WTC11 (cell line): ENCODE data around the gene INSC. TPM values are rescaled to one million over a fixed set of nuclear protein-coding genes. Genes with fewer than 3 reads are reported as not detected.

Experiments used
- CREB1 ChIP-seq: sonication (generic); formaldehyde crosslinking; IDR thresholded peaks from 2 replicates; pipeline ENCODE4 v1.8.0; 2023; ENCODE audit warnings: mild to moderate bottlenecking, missing genetic modification reagents
- CREM ChIP-seq: sonication (generic); formaldehyde crosslinking; IDR thresholded peaks from 2 replicates; pipeline ENCODE4 v1.8.1; 2022; ENCODE audit warnings: mild to moderate bottlenecking, missing genetic modification reagents, moderate library complexity
- ETV6 ChIP-seq: sonication (generic); formaldehyde crosslinking; IDR thresholded peaks from 2 replicates; pipeline ENCODE4 v1.8.1; 2022; ENCODE audit warnings: mild to moderate bottlenecking, missing genetic modification reagents
- GABPB1 ChIP-seq: sonication (generic); formaldehyde crosslinking; IDR thresholded peaks from 2 replicates; pipeline ENCODE4 v1.8.1; 2023; ENCODE audit warnings: mild to moderate bottlenecking, missing genetic modification reagents
- GTF2I ChIP-seq: fragments of 250-450 bp; sonication (Bioruptor Pico); conservative IDR thresholded peaks from 2 replicates; pipeline ENCODE4 v1.4.0; 2021; ENCODE audit warnings: mild to moderate bottlenecking
- IRF2 ChIP-seq: sonication (generic); formaldehyde crosslinking; IDR thresholded peaks from 2 replicates; pipeline ENCODE4 v1.8.0; 2022; ENCODE audit warnings: low read depth, missing genetic modification reagents, borderline replicate concordance
- JAZF1 ChIP-seq: fragments of 250-450 bp; sonication (Bioruptor Pico); IDR thresholded peaks from 2 replicates; pipeline ENCODE4 v1.9.0; 2021; ENCODE audit warnings: moderate library complexity, mild to moderate bottlenecking, inconsistent platforms
- KAT7 ChIP-seq: sonication (generic); formaldehyde crosslinking; IDR thresholded peaks from 2 replicates; pipeline ENCODE4 v1.8.1; 2023; ENCODE audit warnings: missing genetic modification reagents, mild to moderate bottlenecking, borderline replicate concordance
- NFE2L1 ChIP-seq: sonication (generic); formaldehyde crosslinking; IDR thresholded peaks from 2 replicates; pipeline ENCODE4 v1.8.1; 2023; ENCODE audit warnings: missing genetic modification reagents
- NR1H2 ChIP-seq: sonication (generic); formaldehyde crosslinking; IDR thresholded peaks from 2 replicates; pipeline ENCODE4 v1.9.0; 2021; ENCODE audit warnings: mild to moderate bottlenecking, moderate library complexity, missing genetic modification reagents
- NR2C2 ChIP-seq: sonication (generic); formaldehyde crosslinking; IDR thresholded peaks from 2 replicates; pipeline ENCODE4 v1.8.0; 2022; ENCODE audit warnings: mild to moderate bottlenecking, missing genetic modification reagents
- SMAD4 ChIP-seq: sonication (generic); formaldehyde crosslinking; IDR thresholded peaks from 2 replicates; pipeline ENCODE4 v1.8.0; 2022; ENCODE audit warnings: mild to moderate bottlenecking, missing genetic modification reagents
- SP1 ChIP-seq: sonication (generic); formaldehyde crosslinking; conservative IDR thresholded peaks from 2 replicates; pipeline ENCODE4 v1.8.1; 2022; ENCODE audit warnings: missing genetic modification reagents
- TCF7 ChIP-seq: sonication (generic); formaldehyde crosslinking; IDR thresholded peaks from 2 replicates; pipeline ENCODE4 v1.8.0; 2022; ENCODE audit warnings: mild to moderate bottlenecking, low read depth, missing genetic modification reagents, moderate library complexity
- TP53 ChIP-seq: sonication (generic); formaldehyde crosslinking; IDR thresholded peaks from 2 replicates; pipeline ENCODE4 v1.8.1; 2023; ENCODE audit warnings: mild to moderate bottlenecking, missing genetic modification reagents
- USF1 ChIP-seq: sonication (generic); formaldehyde crosslinking; IDR thresholded peaks from 2 replicates; pipeline ENCODE4 v1.8.0; 2022; ENCODE audit warnings: mild to moderate bottlenecking, missing genetic modification reagents
- ZNF232 ChIP-seq: sonication (generic); formaldehyde crosslinking; IDR thresholded peaks from 2 replicates; pipeline ENCODE4 v1.8.0; 2022; ENCODE audit warnings: mild to moderate bottlenecking, missing genetic modification reagents
- ZNF396 ChIP-seq: fragments of 250-450 bp; sonication (Bioruptor Pico); IDR thresholded peaks from 2 replicates; pipeline ENCODE4 v1.8.0; 2021; ENCODE audit warnings: mild to moderate bottlenecking, moderate library complexity, borderline replicate concordance
- ZNF512 ChIP-seq: sonication (generic); formaldehyde crosslinking; IDR thresholded peaks from 2 replicates; pipeline ENCODE4 v1.8.1; 2022; ENCODE audit warnings: missing genetic modification reagents, borderline replicate concordance
- total RNA-seq: library from RNA; stranded (reverse); gene quantifications from 3 replicates; pipeline ENCODE4 v1.2.3, GENCODE V29; 2021
- TF ChIP-seq, protein P1 (sequence below): fragments of 250-450 bp; sonication (Bioruptor Pico); IDR thresholded peaks from 2 replicates; pipeline ENCODE4 v1.9.0; 2021; ENCODE audit warnings: mild to moderate bottlenecking, borderline replicate concordance
- TF ChIP-seq, protein P2 (sequence below): fragments of 250-450 bp; sonication (Bioruptor Pico); IDR thresholded peaks from 2 replicates; pipeline ENCODE4 v1.9.0; 2021; ENCODE audit warnings: mild to moderate bottlenecking
- TF ChIP-seq, protein P3 (sequence below): sonication (generic); formaldehyde crosslinking; conservative IDR thresholded peaks from 2 replicates; pipeline ENCODE4 v1.8.1; 2023; ENCODE audit warnings: mild to moderate bottlenecking, low read depth, missing genetic modification reagents, moderate library complexity
- TF ChIP-seq, protein P4 (sequence below): sonication (generic); formaldehyde crosslinking; IDR thresholded peaks from 2 replicates; pipeline ENCODE4 v1.8.1; 2022; ENCODE audit warnings: mild to moderate bottlenecking, moderate library complexity, missing genetic modification reagents
- TF ChIP-seq, protein P5 (sequence below): fragments of 250-450 bp; sonication (Bioruptor Pico); IDR thresholded peaks from 2 replicates; pipeline ENCODE4 v1.8.0; 2021; ENCODE audit warnings: mild to moderate bottlenecking

The INSC gene
- total RNA-seq, 1 experiment from 2014 or later, result 0.44 TPM

DNA sequence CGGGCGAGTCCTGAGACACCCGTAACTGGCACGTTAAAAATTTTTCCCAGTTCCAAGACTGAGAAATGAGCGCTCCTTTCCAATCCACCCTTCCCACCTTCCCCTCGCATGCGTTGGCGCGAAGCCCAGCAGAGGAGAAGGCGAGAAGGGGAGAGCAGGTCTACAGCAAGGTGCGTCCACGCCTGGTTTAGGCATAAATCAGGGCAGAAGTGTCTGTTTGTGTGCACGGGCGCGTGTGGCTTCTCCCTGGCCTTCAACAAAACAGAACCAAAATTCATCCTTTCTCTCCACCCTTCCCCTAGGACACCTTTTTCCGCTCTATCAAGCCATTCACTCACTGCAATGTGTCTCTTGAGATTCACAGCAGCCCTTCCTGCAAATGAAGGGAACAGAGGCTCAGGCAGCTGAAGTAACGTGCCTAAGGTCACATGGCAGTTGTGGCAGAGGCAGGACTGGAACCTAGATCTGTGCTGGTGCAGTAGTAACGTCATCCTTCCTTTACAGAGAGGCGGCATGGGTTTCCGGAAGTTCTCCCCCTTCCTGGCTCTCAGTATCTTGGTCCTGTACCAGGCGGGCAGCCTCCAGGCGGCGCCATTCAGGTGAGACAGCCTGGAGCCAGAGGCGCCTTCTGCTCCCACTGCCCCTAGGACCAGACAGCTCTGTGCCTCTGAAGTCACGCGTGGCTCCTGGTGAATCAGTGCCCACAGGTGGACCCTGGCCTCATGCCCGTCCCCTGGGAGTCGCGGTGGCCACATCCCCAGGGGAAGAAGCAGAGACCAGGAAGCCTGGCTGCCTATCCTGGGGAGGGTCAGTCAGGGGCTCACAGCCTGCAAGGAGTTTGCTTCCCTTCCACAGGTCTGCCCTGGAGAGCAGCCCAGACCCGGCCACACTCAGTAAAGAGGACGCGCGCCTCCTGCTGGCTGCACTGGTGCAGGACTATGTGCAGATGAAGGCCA lies 40.2 kb upstream of the INSC start (continued):
- TF ChIP-seq, protein P1, sequence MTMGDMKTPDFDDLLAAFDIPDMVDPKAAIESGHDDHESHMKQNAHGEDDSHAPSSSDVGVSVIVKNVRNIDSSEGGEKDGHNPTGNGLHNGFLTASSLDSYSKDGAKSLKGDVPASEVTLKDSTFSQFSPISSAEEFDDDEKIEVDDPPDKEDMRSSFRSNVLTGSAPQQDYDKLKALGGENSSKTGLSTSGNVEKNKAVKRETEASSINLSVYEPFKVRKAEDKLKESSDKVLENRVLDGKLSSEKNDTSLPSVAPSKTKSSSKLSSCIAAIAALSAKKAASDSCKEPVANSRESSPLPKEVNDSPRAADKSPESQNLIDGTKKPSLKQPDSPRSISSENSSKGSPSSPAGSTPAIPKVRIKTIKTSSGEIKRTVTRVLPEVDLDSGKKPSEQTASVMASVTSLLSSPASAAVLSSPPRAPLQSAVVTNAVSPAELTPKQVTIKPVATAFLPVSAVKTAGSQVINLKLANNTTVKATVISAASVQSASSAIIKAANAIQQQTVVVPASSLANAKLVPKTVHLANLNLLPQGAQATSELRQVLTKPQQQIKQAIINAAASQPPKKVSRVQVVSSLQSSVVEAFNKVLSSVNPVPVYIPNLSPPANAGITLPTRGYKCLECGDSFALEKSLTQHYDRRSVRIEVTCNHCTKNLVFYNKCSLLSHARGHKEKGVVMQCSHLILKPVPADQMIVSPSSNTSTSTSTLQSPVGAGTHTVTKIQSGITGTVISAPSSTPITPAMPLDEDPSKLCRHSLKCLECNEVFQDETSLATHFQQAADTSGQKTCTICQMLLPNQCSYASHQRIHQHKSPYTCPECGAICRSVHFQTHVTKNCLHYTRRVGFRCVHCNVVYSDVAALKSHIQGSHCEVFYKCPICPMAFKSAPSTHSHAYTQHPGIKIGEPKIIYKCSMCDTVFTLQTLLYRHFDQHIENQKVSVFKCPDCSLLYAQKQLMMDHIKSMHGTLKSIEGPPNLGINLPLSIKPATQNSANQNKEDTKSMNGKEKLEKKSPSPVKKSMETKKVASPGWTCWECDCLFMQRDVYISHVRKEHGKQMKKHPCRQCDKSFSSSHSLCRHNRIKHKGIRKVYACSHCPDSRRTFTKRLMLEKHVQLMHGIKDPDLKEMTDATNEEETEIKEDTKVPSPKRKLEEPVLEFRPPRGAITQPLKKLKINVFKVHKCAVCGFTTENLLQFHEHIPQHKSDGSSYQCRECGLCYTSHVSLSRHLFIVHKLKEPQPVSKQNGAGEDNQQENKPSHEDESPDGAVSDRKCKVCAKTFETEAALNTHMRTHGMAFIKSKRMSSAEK (CRISPR knock-in tag), result no peak
- TF ChIP-seq USF1 (CRISPR knock-in tag) (no peak; the same call in none of the 2 replicates), ZNF512 (CRISPR knock-in tag) (no peak), CREM (no peak), ZNF232 (CRISPR knock-in tag) (no peak), TP53 (CRISPR knock-in tag) (no peak), NR1H2 (CRISPR knock-in tag) (no peak), SP1 (peak; percentile 19; the same call in 1 of the 2 replicates), GABPB1 (CRISPR knock-in tag) (no peak), SMAD4 (CRISPR knock-in tag) (0 out of 2 replicates have a peak, but pooled peaks have one; percentile 54), CREB1 (no peak; the same call in 1 of the 2 replicates), JAZF1 (CRISPR knock-in tag) (no peak), TCF7 (CRISPR knock-in tag) (no peak), KAT7 (CRISPR knock-in tag) (no peak), ZNF396 (CRISPR knock-in tag) (0 out of 2 replicates have a peak, but pooled peaks have one; percentile 22), IRF2 (CRISPR knock-in tag) (no peak), NFE2L1 (CRISPR knock-in tag) (no peak; the same call in 1 of the 2 replicates), NR2C2 (CRISPR knock-in tag) (no peak), ETV6 (CRISPR knock-in tag) (peak; percentile 46; the same call in 1 of the 2 replicates), GTF2I (CRISPR knock-in tag) (no peak)
- TF ChIP-seq, protein P2, sequence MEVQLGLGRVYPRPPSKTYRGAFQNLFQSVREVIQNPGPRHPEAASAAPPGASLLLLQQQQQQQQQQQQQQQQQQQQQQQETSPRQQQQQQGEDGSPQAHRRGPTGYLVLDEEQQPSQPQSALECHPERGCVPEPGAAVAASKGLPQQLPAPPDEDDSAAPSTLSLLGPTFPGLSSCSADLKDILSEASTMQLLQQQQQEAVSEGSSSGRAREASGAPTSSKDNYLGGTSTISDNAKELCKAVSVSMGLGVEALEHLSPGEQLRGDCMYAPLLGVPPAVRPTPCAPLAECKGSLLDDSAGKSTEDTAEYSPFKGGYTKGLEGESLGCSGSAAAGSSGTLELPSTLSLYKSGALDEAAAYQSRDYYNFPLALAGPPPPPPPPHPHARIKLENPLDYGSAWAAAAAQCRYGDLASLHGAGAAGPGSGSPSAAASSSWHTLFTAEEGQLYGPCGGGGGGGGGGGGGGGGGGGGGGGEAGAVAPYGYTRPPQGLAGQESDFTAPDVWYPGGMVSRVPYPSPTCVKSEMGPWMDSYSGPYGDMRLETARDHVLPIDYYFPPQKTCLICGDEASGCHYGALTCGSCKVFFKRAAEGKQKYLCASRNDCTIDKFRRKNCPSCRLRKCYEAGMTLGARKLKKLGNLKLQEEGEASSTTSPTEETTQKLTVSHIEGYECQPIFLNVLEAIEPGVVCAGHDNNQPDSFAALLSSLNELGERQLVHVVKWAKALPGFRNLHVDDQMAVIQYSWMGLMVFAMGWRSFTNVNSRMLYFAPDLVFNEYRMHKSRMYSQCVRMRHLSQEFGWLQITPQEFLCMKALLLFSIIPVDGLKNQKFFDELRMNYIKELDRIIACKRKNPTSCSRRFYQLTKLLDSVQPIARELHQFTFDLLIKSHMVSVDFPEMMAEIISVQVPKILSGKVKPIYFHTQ (CRISPR knock-in tag), result no peak
- TF ChIP-seq, protein P3, sequence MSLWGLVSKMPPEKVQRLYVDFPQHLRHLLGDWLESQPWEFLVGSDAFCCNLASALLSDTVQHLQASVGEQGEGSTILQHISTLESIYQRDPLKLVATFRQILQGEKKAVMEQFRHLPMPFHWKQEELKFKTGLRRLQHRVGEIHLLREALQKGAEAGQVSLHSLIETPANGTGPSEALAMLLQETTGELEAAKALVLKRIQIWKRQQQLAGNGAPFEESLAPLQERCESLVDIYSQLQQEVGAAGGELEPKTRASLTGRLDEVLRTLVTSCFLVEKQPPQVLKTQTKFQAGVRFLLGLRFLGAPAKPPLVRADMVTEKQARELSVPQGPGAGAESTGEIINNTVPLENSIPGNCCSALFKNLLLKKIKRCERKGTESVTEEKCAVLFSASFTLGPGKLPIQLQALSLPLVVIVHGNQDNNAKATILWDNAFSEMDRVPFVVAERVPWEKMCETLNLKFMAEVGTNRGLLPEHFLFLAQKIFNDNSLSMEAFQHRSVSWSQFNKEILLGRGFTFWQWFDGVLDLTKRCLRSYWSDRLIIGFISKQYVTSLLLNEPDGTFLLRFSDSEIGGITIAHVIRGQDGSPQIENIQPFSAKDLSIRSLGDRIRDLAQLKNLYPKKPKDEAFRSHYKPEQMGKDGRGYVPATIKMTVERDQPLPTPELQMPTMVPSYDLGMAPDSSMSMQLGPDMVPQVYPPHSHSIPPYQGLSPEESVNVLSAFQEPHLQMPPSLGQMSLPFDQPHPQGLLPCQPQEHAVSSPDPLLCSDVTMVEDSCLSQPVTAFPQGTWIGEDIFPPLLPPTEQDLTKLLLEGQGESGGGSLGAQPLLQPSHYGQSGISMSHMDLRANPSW (CRISPR knock-in tag), result no peak
- TF ChIP-seq, protein P4, sequence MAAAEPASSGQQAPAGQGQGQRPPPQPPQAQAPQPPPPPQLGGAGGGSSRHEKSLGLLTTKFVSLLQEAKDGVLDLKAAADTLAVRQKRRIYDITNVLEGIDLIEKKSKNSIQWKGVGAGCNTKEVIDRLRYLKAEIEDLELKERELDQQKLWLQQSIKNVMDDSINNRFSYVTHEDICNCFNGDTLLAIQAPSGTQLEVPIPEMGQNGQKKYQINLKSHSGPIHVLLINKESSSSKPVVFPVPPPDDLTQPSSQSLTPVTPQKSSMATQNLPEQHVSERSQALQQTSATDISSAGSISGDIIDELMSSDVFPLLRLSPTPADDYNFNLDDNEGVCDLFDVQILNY (CRISPR knock-in tag), result no peak
- TF ChIP-seq, protein P5, sequence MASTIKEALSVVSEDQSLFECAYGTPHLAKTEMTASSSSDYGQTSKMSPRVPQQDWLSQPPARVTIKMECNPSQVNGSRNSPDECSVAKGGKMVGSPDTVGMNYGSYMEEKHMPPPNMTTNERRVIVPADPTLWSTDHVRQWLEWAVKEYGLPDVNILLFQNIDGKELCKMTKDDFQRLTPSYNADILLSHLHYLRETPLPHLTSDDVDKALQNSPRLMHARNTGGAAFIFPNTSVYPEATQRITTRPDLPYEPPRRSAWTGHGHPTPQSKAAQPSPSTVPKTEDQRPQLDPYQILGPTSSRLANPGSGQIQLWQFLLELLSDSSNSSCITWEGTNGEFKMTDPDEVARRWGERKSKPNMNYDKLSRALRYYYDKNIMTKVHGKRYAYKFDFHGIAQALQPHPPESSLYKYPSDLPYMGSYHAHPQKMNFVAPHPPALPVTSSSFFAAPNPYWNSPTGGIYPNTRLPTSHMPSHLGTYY (CRISPR knock-in tag), result no peak
